ENCODE data around the gene CFAP97D1. TPM values are rescaled to one million over a fixed set of nuclear protein-coding genes. Genes with fewer than 3 reads are reported as not detected.
A peak's percentile ranks its signal among the peaks of the same experiment; 100 is the strongest.

The CFAP97D1 gene
- total and polyA plus RNA-seq, 10 of the 15 experiments (the other 5 are each of a cell fraction or from before 2014, with no cell fraction given), result 0.13 TPM; not detected in 9

DNA sequence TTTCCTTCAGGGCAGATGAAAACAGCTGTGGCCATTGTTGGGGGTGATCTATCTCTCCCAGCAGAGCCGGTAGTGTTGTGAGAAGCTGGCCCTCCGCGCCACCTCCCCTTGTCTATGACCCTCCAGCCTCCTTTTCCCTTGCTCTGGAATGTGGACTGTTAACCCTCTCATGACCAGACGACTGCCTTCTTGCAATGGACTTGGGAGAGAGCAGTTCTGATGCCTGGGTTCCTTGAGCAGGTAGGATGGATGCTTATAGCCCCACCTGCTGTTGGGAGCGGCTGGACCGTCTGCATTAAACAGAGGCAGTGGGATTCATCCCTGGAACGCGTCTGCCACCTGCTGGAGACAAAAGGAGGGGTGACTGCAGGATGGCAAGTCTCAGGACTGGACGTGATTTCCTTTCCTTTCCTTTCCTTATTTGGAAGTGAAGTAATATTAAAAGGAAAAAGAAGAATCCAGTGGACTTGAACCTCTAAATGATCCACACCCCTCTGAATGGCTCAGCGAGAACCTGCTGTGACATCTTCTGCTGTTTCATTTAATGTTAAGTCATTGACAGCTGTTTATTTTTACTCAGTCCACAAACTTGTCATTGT lies 19.9 kb upstream of the CFAP97D1 start (continued):
- TF ChIP-seq TAF1 (IDR thresholded peaks at IDR 0.05; ENCODE audit: borderline replicate concordance, low read depth, low read length) (no peak), EED (IDR thresholded peaks at IDR 0.05; ENCODE audit: low read depth) (no peak), TCF3 (IDR thresholded peaks at IDR 0.05; ENCODE audit: borderline replicate concordance, insufficient read depth, low read depth, low read length) (no peak)

DNA sequence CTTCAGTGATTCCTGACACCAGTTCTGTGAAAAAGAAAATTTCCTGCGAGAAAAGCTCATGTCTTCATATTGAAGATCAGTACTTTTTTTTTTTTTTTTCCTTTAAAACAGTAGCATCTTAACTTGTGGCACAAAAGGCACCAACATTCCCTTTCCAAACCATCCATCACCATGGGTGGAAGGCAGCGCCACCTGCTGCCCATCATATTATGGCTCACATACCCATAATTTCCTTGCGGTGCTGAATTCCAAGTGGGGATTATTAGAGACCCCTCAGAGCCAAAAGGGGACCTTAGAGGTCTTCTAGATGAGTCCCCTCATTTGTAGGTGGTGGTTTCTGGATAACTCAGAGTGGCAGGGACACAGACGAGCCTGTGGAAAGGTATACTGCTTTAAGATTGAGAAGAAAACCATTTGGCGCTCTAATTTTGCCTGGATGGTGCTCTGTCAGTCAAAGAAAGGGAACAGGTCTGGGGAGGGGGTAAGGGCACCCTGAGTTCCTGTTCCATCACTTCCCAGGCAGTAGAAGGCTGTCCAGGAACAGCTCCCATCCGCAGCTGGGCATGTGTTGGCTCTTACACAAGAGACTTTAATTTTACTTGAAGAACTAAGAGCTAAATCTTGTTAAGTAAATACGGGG lies 13.7 kb upstream of the CFAP97D1 start:
- in situ Hi-C loops (cut with MboI) (no loop called here), intact Hi-C loops (cut with micrococcal nuclease; ENCODE audit: unreplicated experiment) (no loop called here)
- no peaks in the 10 kb centered on the region for H4K20me1 ChIP-seq (ENCODE audit: control insufficient read depth, insufficient read depth)
- WGBS (ENCODE audit: insufficient coverage, insufficient replicate concordance, low lambda C conversion rate, missing lambda C conversion rate), result 48% methylated on average over 7 of the region's 7 CpGs
- BruUV-seq (replicated peaks), result no TSS peak
- H3K27ac ChIP-seq (ENCODE audit: control insufficient read depth, insufficient read depth), result no peak overlapping the region
- no peak overlapping the region for H3K4me3 ChIP-seq
- no peaks in the 10 kb centered on the region; a peak in 1 of 4 replicates for H3K27me3 ChIP-seq (replicated peaks in 1 of 2; ENCODE audit: control insufficient read depth in 2 of 2, insufficient read depth in 2 of 2, low read length in 1 of 2)
- no peaks in the 10 kb centered on the region for H3K79me2 ChIP-seq (ENCODE audit: control insufficient read depth, insufficient read depth, low read length)
- no peak for ATAC-seq
- FAIRE-seq, result peak; percentile 76
- RAD21 ChIA-PET (ENCODE audit: unreplicated experiment), result interaction anchor here (0.8 to 3.8 kb wide), 4 partner anchors 9 to 193 kb away, joined by 3 to 14 read pairs (median 5); no protein-coding TSS in a partner anchor
- TF ChIP-seq RELA (IDR thresholded peaks at IDR 0.05; ENCODE audit: borderline replicate concordance, partially characterized antibody), result no peak
- TF ChIP-seq SMC3 (IDR thresholded peaks at IDR 0.05; ENCODE audit: borderline replicate concordance, low read length), result peak; percentile 17; the same call in 1 of the 2 replicates
- peak; percentile 70 to 79 (median 78) for TF ChIP-seq CTCF (IDR thresholded peaks at IDR 0.05 in 2 of 3, conservative IDR thresholded peaks at IDR 0.05 in 1 of 3; ENCODE audit: control insufficient read depth in 2 of 3, extremely low read depth in 1 of 3, insufficient read depth in 1 of 3, low read depth in 3 of 3, low read length in 3 of 3)
- peak; percentile 19; the same call in 1 of the 2 replicates for TF ChIP-seq RAD21 (IDR thresholded peaks at IDR 0.05; ENCODE audit: insufficient read depth, low read depth, low read length)
- no peaks in the 10 kb centered on the region; a peak in 1 of 4 replicates for H3K36me3 ChIP-seq (ENCODE audit: control insufficient read depth in 2 of 2, insufficient read depth in 2 of 2, low read length in 1 of 2)
- H3K9ac ChIP-seq (ENCODE audit: control insufficient read depth, insufficient read depth, low read length), result no peak overlapping the region
- SMC1A ChIA-PET (ENCODE audit: uncharacterized antibody, unreplicated experiment), result interaction anchor here (0.8 to 3.9 kb wide), 8 partner anchors 14 to 193 kb away, joined by 3 to 40 read pairs (median 4); partner anchors contain the start of gene CFAP97D1
- no peaks in the 10 kb centered on the region for H3K9me3 ChIP-seq (replicated peaks; ENCODE audit: control insufficient read depth, insufficient read depth, low read length)
- no peak overlapping the region for H3K4me2 ChIP-seq (ENCODE audit: control insufficient read depth, insufficient read depth)
- peaks cover 7% of the 10 kb centered on the region for H3K4me1 ChIP-seq (ENCODE audit: control insufficient read depth, insufficient read depth, low read length)
- no peak overlapping the region for H2AFZ ChIP-seq (ENCODE audit: control insufficient read depth, low read depth, low read length)
- CTCF ChIA-PET, result interaction anchor here (0.6 to 14.6 kb wide), 44 partner anchors 9 to 413 kb away, joined by 3 to 515 read pairs (median 4); partner anchors contain the start of genes ARL4D, CD300LG, CFAP97D1 and DHX8
- POLR2A ChIA-PET, result interaction anchor here (0.7 to 0.9 kb wide), 3 partner anchors 77 to 1609 kb away, joined by 3 read pairs; no protein-coding TSS in a partner anchor
- DNase-seq (ENCODE audit: low read depth, low spot score), result no peak

Data from GM12878 (cell line).